GM18909 (cell line): ENCODE data around the gene SRF.

Experiments
- ATAC-seq: cut with Tn5 transposase; IDR thresholded peaks from one replicate; pipeline ENCODE4 v1.9.1; 2021; ENCODE audit warnings: mild to moderate bottlenecking; ENCODE audit not compliant: unreplicated experiment, poor library complexity

Gene SRF

DNA sequence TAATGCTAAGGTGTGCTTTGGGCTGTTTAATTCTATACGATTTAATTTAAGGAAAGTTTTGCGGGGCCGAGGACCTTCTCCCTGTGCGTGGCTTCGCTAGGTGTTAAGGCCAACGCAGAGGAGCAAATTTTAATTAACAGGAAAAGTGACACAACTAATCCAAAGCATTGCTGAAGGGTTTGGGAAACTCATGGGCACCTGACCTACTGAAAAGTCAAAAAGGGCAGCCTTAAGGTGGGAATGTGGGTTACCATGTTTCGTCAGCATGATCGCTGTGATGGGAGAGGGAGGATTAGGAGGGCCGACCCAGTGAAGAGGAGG, 10.5 kb downstream of the SRF start:
- ATAC-seq: no peak

DNA sequence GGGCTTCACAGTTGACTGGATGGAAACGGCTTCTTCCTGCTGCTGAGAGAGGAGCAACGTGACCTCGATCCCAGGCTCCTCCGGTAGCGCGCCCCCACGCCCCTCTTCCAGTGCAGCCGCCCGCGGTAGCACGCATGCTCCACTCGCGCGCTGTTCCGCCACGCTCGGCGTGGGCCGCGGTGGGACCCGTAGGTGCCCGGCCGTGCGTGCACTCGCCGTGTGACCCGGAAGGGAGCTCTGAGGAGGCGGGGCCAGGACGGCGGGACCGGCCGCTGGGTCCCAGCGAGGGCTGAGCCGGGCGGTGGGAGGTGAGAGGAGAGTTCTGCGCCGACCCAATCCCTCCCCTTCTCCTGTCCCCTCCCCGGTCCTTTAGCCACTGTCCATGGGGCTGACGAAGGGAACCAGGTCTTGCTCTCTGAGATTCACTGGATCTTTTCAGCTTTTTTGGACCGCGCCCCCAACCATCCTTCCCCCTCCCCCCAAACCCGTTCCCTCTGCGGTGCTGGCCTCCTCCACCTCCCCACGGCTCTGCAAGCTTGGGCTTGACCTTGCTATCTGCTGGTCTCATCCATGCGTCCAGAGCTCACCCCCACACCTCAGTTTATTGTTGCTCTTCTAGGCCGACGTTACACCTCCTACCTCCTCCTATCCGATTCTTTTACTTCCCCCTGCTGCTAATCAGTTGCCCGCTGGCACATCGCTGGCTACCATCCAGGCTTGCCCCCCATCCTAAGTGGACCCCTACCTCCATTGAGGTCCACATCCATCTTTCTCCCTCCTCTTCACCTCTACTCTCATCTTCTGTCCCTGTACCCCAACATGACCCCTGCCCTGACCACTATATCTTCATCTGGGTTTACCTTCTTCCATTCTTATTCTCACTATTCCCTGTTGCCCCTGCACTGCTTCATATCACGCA, 11.1 kb downstream of the SRF start, which contains the start of gene CUL9:
TSS of gene CUL9 (plus strand) at position 255 of the 919 bp plus-strand sequence. CDS start 2,115 bp downstream, outside the sequence.
- peak; percentile 93 for ATAC-seq

GRCh38 chr6:43183441-43183840, 12.4 kb downstream of the SRF start:
- ATAC-seq: no peak

- ATAC-seq: no peak
These were observed 13.4 kb downstream of the SRF start for GRCh38 chr6:43184268-43184985.

DNA sequence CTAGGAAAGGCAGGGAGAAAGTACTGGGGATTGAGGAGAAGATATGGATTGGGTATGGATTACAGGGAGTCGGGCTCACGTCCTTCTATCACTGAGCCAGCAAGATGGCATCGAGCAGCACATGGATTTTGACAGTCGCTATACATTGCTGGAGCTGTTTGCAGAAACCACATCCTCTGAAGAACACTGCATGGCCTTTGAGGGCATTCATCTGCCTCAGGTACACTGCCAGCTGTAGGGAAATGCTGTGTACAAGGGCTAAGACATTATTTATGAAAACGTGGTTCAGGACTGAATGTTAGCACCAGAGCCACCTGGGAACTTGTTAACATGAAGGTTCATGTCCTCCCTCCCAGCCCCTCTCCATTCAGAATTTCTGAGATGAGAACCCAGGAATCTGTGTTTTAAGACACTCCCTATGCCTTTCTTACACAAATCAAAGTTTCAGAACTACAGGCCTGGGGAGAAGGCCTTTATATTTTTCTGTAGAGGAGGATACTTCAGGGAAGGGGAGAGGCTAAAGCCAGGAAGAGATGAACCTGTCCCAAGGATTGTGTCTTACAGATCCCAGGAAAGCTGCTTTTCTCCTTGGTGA, 14.4 kb downstream of the SRF start:
- ATAC-seq: no peak

DNA sequence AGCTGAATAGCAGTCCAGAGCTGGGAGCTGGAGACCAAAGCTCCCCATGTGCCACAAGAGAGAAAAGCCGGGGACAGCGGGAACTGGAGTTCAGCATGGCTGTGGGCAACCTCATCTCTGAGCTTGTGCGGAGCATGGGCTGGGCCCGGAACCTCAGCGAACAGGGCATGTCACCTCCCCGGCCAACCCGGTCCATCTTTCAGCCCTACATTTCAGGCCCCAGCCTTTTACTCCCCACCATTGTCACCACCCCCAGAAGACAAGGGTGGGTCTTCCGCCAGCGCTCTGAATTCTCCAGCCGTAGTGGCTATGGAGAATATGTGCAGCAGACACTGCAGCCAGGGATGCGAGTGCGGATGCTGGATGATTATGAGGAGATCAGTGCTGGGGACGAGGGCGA, 14.9 kb downstream of the SRF start:
- no peak for ATAC-seq

DNA sequence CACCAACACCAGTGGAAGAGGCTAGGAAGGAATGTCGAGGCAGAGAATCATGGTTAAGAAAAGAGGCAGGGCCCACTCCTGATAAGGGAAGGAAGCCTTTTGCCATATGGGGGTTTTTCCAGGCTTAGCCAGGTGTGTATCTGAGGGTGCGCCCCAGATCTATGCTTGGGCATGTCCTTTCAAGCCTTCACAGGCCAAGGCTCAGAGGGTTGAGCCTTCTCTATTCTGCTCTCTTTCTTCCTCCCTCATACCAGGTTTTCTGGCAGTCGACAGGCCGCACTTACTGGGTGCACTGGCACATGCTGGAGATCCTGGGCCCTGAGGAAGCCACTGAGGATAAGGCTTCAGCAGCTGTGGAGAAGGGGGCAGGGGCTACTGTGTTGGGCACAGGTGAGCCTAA, 15.6 kb downstream of the SRF start:
- no peak for ATAC-seq

DNA sequence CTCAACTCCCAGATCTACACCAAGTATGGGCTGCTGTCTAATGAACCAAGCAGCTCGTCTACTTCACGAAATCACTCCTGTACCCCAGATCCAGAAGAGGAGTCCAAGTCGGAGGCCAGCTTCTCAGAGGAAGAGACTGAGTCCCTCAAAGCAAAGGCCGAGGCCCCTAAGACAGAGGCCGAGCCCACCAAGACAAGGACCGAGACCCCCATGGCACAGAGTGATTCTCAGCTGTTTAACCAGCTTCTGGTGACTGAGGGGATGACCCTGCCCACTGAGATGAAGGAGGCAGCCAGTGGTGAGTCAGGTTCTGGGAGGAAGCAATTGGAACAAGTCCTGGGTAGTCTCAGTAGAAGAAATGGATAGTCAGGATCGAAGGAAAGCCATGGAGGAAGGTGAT, 16.8 kb downstream of the SRF start:
- no peak for ATAC-seq

DNA sequence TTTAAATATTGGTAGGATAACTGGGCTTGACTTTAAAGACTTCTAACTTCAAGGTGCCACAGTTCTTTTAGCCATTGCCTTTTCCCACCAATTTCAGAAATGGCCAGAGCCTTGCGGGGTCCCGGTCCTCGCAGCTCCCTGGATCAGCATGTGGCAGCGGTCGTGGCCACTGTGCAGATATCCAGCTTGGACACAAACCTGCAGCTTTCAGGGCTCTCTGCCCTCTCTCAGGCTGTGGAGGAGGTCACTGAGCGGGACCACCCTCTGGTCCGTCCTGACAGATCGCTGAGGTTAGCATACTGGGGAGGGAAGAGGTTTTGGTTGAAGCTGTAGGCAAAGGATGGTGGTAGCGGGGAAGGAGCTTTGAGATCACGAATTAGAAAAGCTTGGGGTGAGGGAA, 17.4 kb downstream of the SRF start:
- no peak for ATAC-seq

- ATAC-seq: no peak
These were observed 18.8 kb downstream of the SRF start for GRCh38 chr6:43189776-43190304.

DNA sequence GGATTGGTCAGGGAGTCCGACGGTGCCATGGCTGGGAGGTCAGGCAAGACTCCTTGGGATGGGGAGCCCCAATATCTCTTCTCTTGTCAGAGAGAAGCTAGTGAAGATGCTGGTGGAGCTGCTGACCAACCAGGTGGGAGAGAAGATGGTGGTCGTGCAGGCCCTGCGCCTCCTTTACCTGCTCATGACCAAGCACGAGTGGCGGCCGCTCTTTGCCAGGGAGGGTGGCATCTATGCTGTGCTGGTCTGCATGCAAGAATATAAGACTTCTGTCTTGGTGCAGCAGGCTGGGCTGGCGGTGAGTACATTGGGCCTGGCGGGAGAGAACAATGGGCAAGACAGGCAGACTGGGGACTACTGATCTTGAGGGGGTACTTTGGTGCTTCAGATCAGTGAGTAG, 21.8 kb downstream of the SRF start:
- no peak for ATAC-seq

DNA sequence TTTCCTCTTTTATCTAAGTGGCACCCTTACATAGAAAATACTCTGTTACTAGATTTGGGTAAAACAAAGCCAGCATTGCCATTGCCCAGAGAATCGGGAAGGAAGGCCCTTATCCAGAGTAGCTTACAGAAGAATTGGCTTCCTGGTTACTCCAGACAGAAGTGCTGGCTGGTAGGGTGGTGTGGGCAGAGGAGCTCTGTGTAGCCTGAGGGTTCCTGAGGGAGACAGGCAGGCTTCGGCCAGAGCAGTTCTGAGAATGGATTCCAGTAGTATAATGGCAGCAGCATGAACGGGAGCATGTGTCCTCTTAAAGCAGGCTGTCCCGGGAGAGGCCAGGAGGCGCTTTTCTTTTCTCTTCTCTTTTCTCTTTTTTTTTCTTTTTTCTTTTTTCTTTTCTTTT, 22.9 kb downstream of the SRF start:
- no peak for ATAC-seq

DNA sequence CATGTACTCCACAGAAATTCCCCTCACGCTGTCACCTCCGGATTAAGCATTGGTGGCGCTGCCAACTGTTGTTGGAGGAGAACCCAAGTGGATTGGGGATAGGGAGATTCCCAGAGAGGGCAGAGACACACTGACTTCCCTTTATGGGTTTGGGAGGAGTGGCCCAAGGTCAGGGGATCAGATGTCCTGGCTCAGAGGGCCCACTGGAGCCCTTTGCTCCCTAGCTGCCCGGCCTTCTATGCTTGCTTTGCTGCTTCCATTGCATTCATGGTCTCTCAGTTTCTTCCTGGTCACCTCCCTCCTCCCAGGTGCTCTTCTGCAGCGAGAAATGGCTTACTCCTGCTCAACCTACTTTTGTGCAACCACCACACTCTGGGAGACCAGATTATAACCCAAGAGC, 25.3 kb downstream of the SRF start:
- ATAC-seq: no peak

DNA sequence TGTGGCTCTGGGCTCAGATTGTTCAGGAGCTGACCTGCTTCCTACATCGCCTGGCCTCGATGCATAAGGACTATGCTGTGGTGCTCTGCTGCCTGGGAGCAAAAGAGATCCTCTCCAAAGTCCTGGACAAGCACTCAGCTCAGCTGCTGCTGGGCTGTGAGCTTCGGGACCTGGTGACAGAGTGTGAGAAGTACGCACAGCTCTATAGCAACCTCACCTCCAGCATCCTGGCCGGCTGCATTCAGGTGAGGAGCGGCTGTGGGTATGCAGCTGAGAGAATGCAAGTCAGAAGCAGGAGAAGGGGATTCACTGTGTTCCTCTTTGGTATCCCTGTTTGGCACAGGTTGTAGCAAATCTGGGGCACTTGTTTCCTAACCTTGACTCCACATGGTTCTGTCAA, 28.8 kb downstream of the SRF start:
- ATAC-seq: no peak

GRCh38 chr6:43200541-43200940, 29.5 kb downstream of the SRF start:
- ATAC-seq: no peak

DNA sequence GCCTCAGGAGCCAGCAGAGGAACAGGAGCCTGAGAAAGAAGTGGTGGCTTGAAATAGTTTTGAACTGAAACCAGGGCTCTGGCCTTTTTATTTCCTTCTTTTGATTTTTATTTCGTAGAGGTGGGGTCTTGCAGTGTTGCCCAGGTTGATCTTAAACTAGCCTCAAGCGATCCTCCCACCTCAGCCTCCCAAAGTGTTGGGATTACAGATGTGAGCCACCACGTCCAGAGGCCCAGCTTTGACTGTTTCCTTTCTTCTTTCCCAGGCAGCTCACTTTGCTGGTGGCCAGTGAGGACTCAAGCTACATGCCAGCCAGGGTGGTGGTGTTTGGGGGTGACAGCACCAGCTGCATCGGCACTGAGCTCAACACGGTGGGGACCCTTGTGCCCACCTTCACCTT, 31.4 kb downstream of the SRF start:
- ATAC-seq: no peak

DNA sequence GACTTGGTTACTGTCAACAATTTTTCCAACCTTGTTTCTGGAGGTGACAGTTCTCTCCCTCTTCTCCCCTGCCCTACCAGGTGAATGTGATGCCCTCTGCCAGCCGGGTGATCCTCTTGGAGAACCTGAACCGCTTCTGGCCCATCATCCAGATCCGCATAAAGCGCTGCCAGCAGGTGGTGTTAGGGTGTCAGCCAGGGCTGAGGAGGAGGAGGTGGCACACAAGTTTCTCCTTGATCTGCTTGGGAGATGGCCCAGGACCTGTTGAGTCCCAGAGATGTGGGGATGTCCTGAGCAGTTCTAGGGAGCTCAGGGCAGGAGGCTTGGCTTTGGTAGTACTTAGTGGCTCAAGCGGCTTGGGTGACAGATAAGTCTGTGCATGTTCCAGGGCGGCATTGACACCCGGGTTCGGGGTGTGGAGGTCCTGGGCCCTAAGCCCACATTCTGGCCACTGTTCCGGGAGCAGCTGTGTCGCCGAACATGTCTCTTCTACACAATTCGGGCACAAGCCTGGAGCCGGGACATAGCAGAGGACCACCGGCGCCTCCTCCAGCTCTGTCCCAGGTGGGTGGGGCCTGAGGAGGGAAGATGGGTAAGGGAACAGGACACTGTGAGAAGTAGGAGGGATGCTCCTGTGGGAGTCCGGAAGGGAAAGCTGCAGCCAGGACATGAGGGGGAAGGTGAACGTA, 32.1 kb downstream of the SRF start:
- ATAC-seq: no peak

DNA sequence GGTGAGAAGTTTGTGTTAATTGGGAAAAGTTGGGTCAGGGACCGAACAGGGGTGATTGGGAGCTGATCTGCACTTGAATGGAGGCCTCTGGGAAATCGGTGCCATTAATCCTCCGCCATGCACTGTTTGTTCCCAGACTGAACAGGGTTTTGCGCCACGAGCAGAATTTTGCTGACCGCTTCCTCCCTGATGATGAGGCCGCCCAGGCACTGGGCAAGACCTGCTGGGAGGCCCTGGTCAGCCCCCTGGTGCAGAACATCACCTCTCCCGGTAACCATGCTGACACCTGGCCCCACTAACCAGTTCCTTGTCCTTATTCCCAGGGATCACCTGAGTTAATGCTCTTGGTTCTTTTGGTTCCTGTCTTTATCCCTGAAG, 32.6 kb downstream of the SRF start:
- no peak for ATAC-seq

GRCh38 chr6:43204271-43205105, 33.4 kb downstream of the SRF start:
- no peak for ATAC-seq

DNA sequence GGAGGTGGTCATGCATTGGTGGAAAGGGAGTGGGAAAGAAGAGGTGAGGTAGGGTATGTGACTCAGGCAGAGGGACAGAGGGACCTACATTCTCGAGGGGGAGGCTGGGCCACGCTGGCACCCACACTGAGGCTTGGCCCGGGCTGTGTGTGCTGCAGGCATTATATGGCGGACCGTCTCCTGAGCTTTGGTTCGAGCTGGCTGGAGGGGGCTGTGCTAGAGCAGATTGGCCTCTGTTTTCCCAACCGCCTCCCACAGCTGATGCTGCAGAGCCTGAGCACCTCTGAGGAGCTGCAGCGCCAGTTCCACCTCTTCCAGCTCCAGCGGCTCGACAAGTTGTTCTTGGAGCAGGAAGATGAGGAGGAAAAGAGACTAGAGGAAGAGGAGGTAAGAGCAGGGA, 34.8 kb downstream of the SRF start:
- ATAC-seq: no peak
